ENCODE results near the gene GLIS2. TPM values are rescaled to one million over a fixed set of nuclear protein-coding genes. Genes with fewer than 3 reads are reported as not detected.
A peak's percentile ranks its signal among the peaks of the same experiment; 100 is the strongest.

Gene GLIS2
- total RNA-seq, 1 experiment from 2014 or later = 18.2 TPM

- H4K20me1 ChIP-seq (ENCODE audit: insufficient read depth) = peaks cover 9% of the 10 kb centered on the region; the same call in 1 of the 2 replicates
- no TSS peak for BruUV-seq (replicated peaks)
- CTCF ChIA-PET = no interaction called here
Measured at GRCh38 chr16:4342866-4343744, 27.2 kb downstream of the GLIS2 start.

More at GRCh38 chr16:4342866-4343744, 27.2 kb downstream of the GLIS2 start:
- H2AFZ ChIP-seq (ENCODE audit: low read depth, low read length, poor library complexity, severe bottlenecking) = no peak overlapping the region
- ATAC-seq (no peak), DNase-seq (ENCODE audit: low read depth, low spot score) (no peak)
- intact Hi-C loops (cut with micrococcal nuclease) = no loop called here
- no peak for TF ChIP-seq ELF1 (IDR thresholded peaks at IDR 0.05; ENCODE audit: borderline replicate concordance, low read depth)
- no peak for TF ChIP-seq RAD21 (IDR thresholded peaks at IDR 0.05; ENCODE audit: low read depth)
- TF ChIP-seq SIN3A (IDR thresholded peaks at IDR 0.05; ENCODE audit: low read depth) = no peak
- no peak for TF ChIP-seq REST (IDR thresholded peaks at IDR 0.05; ENCODE audit: low read depth)
- TF ChIP-seq ZBTB33 (IDR thresholded peaks at IDR 0.05; ENCODE audit: extremely low read depth, insufficient replicate concordance, low read length) = no peak
- TF ChIP-seq ZNF274 (IDR thresholded peaks at IDR 0.05; ENCODE audit: low read depth, low read length) = no peak
- TF ChIP-seq POLR2A (IDR thresholded peaks at IDR 0.05; ENCODE audit: borderline replicate concordance, extremely low read depth, insufficient read depth, insufficient read length) = no peak
- TF ChIP-seq CEBPB (IDR thresholded peaks at IDR 0.05; ENCODE audit: low read depth) = no peak
- H3K79me2 ChIP-seq (ENCODE audit: insufficient read depth, low read length) = peaks cover 81% of the 10 kb centered on the region
- H3K27ac ChIP-seq (ENCODE audit: low read depth, low read length) = peak overlapping the region; percentile 30; the same call in 1 of the 2 replicates
- H3K9ac ChIP-seq (ENCODE audit: low read length) = no peak overlapping the region
- no peak overlapping the region for H3K4me3 ChIP-seq (replicated peaks in 1 of 2; ENCODE audit: low read depth in 1 of 2, low read length in 2 of 2)
- POLR2A ChIA-PET = no interaction called here
- H3K4me2 ChIP-seq (ENCODE audit: low read length) = no peak overlapping the region
- no peaks in the 10 kb centered on the region for H3K4me1 ChIP-seq (ENCODE audit: control insufficient read depth in 1 of 2, insufficient read depth in 2 of 2, low read length in 2 of 2)
- H3K9me2 ChIP-seq (ENCODE audit: insufficient read depth) = no peaks in the 10 kb centered on the region
- H3K36me3 ChIP-seq (ENCODE audit: control insufficient read depth in 1 of 2, insufficient read depth in 2 of 2, low read length in 2 of 2) = peaks cover 8 to 21% of the 10 kb centered on the region in 2 experiments; a peak in 2 of 4 replicates
- H3K9me3 ChIP-seq (ENCODE audit: control insufficient read depth in 1 of 2, insufficient read depth in 1 of 2, low read depth in 1 of 2, low read length in 2 of 2) = no peaks in the 10 kb centered on the region
- H3K27me3 ChIP-seq (ENCODE audit: insufficient read depth, low read length) = no peaks in the 10 kb centered on the region
- RAD21 ChIA-PET (ENCODE audit: low non-redundant PET in 1 of 2, low total read pairs in 2 of 2, uncharacterized antibody in 2 of 2, unreplicated experiment in 2 of 2) = no interaction called here
